ENCODE results near the gene CHD1. TPM values are rescaled to one million over a fixed set of nuclear protein-coding genes. Genes with fewer than 3 reads are reported as not detected.

Gene CHD1
- total and polyA plus RNA-seq, 2 donors (not counting 3 experiments of a cell fraction or from before 2014, with no cell fraction given) = 16.2 to 48.9 TPM

DNA sequence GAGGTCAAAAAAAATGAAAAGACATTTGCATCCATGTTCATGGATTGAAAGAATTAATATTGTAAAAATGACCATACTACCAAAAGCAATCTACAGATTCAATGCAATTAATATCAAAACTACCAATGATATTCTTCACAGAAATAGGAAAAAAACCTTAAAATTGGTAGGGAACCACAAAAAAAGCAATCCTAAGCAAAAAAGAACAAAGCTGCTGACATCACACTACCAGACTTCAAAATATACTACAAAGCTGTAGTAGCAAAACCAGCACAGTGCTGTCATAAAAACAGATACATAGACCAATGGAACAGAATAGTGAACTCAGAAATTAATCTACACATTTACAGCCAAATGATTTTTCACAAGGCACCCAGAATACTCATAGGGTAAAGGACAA lies 121.0 kb downstream of the CHD1 start:
- FAIRE-seq = no peak
- no peak for DNase-seq (ENCODE audit: low read depth, low spot score)
- H3K27me3 ChIP-seq (ENCODE audit: control insufficient read depth in 2 of 2, insufficient read depth in 2 of 2, low read length in 2 of 2) = no peaks in the 10 kb centered on the region
- POLR2A ChIA-PET = no interaction called here
- H3K9me1 ChIP-seq (replicated peaks; ENCODE audit: control insufficient read depth, extremely low read depth, insufficient read depth, low read length) = no peaks in the 10 kb centered on the region
- H3K27ac ChIP-seq (ENCODE audit: insufficient read depth, low read depth, low read length) = no peak overlapping the region
- no peaks in the 10 kb centered on the region for H4K20me1 ChIP-seq (replicated peaks; ENCODE audit: control insufficient read depth, extremely low read depth, insufficient read depth, low read length)
- H3K4me2 ChIP-seq (ENCODE audit: insufficient read depth, low read length) = no peak overlapping the region
- H3K9ac ChIP-seq (replicated peaks; ENCODE audit: extremely low read depth, insufficient read depth, low read length) = no peak overlapping the region
- H3K4me3 ChIP-seq (replicated peaks in 1 of 3; ENCODE audit: insufficient read depth in 1 of 3, low read depth in 1 of 3, low read length in 3 of 3) = no peak overlapping the region
- H3K79me2 ChIP-seq (ENCODE audit: control insufficient read depth, insufficient read depth, low read length) = no peaks in the 10 kb centered on the region
- CTCF ChIA-PET = no interaction called here
- intact Hi-C loops (cut with micrococcal nuclease) (no loop called here), dilution Hi-C loops (cut with MboI; ENCODE audit: extremely low pct_ligation_motif_present, low sequenced_read_pairs) (no loop called here)
- peaks cover 2% of the 10 kb centered on the region for H3K9me3 ChIP-seq (replicated peaks; ENCODE audit: control insufficient read depth, insufficient read depth, low read length)
- no peaks in the 10 kb centered on the region for H3K36me3 ChIP-seq (ENCODE audit: control insufficient read depth in 2 of 2, extremely low read depth in 1 of 2, insufficient read depth in 2 of 2, low read length in 2 of 2)
- no peak for TF ChIP-seq MYC (IDR thresholded peaks at IDR 0.05; ENCODE audit: low read depth, low read length)
- TF ChIP-seq EZH2 (IDR thresholded peaks at IDR 0.05; ENCODE audit: borderline replicate concordance, low read depth, low read length, severe bottlenecking) = no peak
- TF ChIP-seq MAX (IDR thresholded peaks at IDR 0.05; ENCODE audit: insufficient read depth, insufficient read length) = no peak
- no peak for TF ChIP-seq FOS (IDR thresholded peaks at IDR 0.05; ENCODE audit: borderline replicate concordance, insufficient read depth, low read length)
- TF ChIP-seq POLR2A (IDR thresholded peaks at IDR 0.05; ENCODE audit: low read depth, low read length) = no peak
- TF ChIP-seq JUN (IDR thresholded peaks at IDR 0.05; ENCODE audit: borderline replicate concordance, insufficient read depth, insufficient read length, low read depth) = no peak
- no peak for TF ChIP-seq GATA2 (IDR thresholded peaks at IDR 0.05; ENCODE audit: insufficient read depth, insufficient read length, low read depth, low read length)
- TF ChIP-seq POLR2AphosphoS5 (IDR thresholded peaks at IDR 0.05; ENCODE audit: insufficient read depth, low read depth, low read length) = no peak
- TF ChIP-seq CTCF (IDR thresholded peaks at IDR 0.05; ENCODE audit: extremely low read depth in 1 of 2, insufficient read depth in 1 of 2, low read depth in 1 of 2, low read length in 2 of 2) = no peak
- no peaks in the 10 kb centered on the region for H3K4me1 ChIP-seq (ENCODE audit: control insufficient read depth, extremely low read depth, insufficient read depth, low read length)
- no TSS peak for BruUV-seq (replicated peaks)
- H2AFZ ChIP-seq (ENCODE audit: low read depth, low read length) = no peak overlapping the region

Measured in endothelial cell of umbilical vein (primary cell).